ENCODE results near the gene SIM2. TPM values are rescaled to one million over a fixed set of nuclear protein-coding genes. Genes with fewer than 3 reads are reported as not detected.
A peak's percentile ranks its signal among the peaks of the same experiment; 100 is the strongest.

The SIM2 gene
- total RNA-seq, 1 experiment from 2014 or later = 9.1 TPM

DNA sequence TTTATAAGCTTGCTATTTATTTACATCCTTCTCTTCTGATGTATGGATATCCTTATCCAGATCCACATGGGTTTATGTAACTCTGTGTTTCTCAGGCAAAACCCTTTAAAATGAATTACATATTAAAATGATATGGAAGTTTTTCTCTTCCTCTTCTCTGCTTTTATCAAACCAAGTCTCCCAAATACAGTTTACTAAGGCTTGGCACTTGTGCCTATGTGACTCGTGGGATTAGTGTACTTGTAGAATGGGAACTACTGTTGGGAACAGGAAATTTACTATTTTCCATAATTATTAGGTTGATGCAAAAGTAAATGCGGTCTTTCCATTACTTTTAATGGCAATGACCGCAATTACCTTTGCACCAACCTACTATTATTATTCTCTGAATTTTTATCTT lies 14.8 kb downstream of the SIM2 start:
- peak; percentile 31 for DNase-seq (ENCODE audit: low read depth)

DNA sequence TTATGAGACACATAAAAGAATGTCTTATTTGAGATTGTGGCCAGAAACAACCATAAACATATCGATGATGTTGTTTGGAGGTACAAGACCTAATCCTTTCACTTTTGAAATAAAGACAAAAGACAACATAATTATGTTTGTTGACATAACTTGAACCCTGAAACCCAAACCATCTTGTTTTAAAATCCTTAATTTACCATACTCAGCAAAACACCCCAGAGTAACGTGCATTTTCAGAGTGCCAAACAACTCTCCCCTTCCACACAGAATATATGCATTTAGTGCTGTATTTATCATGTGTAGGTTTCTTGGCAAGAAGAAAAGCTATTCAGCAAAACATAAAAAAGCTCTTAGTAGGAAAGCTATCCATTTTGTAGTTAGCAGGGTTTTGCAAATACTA lies 17.5 kb downstream of the SIM2 start:
- DNase-seq (ENCODE audit: low read depth) = no peak

DNA sequence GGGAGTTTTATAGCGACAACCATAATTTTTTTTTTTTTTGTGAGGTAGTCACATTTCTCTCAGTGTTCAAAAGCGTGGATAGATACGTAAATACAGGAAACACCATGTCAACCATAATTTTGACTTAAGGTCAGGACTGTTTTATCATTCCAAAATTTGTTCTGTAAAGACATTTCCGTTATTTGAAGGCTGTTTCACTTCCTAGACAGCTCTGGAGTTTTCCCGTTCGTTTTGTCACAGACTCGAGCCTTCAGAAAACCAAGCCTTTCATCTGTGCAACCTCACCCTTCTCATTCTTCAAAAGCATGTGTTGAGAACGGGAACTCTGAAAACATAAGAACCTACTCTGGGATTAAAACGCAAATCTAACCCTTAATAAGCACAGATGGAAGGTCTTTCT lies 17.9 kb downstream of the SIM2 start:
- DNase-seq (ENCODE audit: low read depth) = no peak

DNA sequence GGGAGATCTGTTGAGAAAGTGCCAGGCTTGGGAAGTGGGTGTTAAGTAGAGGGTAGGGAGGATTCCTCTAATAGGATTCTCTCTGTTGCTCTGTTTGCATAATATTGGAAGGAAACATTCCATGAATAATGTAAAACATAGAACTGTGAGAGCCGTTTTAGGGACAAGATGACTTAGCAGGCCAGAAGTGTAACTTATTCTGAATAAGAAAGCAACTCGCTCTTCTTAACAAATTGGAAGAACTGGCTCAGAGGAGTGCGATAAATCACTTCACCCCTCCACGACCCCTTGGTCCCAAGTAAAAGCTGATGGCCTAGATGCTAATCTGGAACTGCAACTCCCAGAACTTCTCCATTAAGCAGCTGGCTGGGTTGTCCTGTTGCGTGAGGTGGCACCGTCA lies 19.1 kb downstream of the SIM2 start:
- no peak for DNase-seq (ENCODE audit: low read depth)

DNA sequence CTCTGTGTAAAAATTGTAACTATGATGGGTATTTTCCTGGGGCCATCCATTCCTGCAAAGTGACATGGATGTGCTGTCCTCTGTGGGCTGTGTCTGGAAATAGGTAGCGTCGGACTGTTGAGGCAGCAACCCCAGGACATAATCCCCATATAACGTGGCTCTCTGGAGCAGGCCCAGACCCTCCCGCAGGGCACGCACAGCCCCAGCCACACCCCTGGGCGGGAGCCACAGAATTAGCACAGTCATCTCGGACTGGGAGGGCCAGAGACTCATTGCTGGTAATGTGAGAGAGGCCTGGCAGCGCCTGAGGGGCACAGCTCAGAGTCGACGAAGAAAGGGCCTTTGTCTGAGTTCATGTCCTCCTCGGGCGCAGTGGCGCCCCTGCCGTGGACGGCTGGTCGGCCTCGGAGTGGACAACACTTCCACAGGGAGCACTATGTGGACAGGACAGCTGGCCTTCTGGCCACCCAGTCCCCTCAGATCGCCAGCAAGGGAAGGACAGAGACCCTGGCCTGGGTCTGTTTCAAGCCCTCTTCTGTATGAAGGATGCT lies 20.1 kb downstream of the SIM2 start:
- peak; percentile 40 for DNase-seq (ENCODE audit: low read depth)

DNA sequence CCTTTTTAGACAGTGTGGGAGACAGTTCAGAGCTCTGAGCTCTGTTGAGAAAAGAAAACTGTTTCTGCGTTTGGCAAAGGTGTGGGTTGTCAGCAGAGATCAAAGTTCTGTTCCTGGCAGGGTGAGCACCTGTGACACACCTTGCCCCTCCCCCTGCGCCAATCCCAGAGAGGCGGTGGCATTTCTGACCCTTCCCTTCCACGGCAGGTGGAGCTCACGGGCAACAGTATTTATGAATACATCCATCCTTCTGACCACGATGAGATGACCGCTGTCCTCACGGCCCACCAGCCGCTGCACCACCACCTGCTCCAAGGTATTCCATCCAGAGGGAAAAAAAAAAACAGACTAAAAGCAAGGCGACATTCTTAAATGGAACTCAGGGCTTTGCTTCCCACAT lies 20.7 kb downstream of the SIM2 start:
- DNase-seq (ENCODE audit: low read depth) = no peak

DNA sequence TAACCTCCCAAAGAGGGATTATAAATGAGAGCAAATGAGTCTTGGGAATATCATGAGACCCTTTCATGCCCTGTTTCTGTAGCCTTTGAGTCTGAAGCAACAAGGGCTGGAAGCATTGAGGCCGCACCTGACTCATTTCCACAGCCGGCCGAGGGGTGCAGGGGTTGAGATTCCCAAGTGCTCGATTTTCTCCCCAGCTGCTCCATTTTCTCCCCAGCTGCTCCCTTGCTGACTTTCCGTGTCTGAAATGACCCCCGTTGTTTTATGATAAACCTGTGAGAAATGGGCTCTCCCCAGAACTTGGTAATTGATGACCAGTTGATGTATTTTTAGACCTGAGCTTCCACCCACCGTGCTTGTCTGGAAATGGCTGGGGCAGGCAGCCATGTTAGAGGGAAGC lies 22.9 kb downstream of the SIM2 start:
- no peak for DNase-seq (ENCODE audit: low read depth)

- DNase-seq (ENCODE audit: low read depth) = no peak
These were observed 23.8 kb downstream of the SIM2 start for GRCh38 chr21:36722370-36723368.

- DNase-seq (ENCODE audit: low read depth) = no peak
These were observed 24.5 kb downstream of the SIM2 start for GRCh38 chr21:36723371-36723881.

DNA sequence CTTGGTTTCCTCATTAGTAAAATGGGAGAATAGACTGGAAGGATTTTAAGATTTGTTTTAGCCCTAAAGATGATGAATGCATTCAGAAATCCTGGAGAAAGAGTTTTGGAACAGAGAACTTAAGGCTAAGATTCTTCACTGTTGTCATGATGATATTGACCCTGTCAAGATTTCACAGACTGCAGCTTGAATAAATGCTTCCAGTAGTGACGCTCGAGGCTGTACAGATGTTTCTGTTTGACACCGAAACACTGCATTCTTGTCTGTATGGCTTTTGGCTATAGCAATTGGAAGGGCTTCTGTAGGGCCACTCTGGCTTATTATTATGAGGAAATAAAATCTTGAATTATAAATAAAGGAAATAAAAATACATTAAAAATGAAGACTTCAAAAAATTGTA lies 25.7 kb downstream of the SIM2 start:
- no peak for DNase-seq (ENCODE audit: low read depth)

DNA sequence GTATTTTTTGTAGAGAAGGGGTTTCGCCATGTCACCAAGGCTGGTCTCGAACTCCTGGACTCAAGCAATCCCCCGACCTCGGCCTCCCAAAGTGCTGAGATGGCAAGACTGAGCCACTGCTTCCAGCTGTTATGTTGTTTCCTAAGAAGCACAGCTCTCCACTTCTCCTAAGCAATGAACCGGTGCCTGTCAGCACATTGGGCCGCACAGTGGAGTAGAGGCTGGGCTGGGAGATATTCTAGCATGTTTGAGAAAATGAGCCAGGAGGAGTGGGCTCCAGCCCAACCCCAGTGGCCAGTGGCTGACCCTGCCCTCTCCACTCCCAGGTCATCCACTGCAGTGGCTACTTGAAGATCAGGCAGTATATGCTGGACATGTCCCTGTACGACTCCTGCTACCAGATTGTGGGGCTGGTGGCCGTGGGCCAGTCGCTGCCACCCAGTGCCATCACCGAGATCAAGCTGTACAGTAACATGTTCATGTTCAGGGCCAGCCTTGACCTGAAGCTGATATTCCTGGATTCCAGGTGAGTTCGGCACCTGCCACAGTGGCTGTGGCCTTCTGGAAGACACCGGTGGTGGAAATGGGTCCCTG lies 27.0 kb downstream of the SIM2 start:
- DNase-seq (ENCODE audit: low read depth) = no peak

- no peak for DNase-seq (ENCODE audit: low read depth)
These were observed 29.0 kb downstream of the SIM2 start for GRCh38 chr21:36727866-36728265.

DNA sequence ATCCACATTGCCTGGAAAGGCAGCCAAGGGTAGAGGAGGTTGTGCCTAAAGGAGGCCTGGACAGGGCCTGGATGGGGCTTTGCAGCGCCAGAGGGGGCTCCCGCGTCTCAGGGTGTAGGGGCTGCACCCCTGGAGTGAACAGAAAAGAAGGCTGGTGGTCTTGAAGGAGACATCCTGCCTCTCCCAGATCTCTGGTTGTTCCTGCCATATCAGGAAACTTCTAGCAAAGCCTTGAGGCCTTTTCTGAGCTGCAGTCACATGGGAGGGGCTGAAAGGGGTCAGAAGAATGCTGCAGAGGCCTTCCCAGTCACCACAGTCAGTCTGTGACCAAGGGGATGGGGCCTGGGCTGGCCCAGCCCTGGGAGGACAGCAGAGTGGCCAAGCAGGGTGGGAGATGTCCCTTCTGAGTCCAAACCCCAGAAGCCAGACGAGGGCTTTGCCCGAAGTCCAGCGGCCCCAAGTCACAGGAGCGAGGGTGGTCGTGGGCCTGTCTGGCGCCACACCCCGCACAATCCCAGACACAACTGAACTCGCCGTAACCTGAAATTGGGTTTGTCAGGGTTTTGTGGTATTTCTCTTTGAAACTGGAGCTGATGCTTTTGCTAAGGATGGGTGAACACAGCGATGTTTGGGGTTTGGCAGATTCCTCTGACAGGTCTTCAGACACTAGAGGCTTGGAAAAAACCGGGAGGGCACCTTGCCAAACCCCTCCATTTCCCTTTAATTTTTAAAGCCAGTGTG lies 29.6 kb downstream of the SIM2 start:
- no peak for DNase-seq (ENCODE audit: low read depth)

GRCh38 chr21:36729310-36729970 lies 30.5 kb downstream of the SIM2 start:
- no peak for DNase-seq (ENCODE audit: low read depth)

DNA sequence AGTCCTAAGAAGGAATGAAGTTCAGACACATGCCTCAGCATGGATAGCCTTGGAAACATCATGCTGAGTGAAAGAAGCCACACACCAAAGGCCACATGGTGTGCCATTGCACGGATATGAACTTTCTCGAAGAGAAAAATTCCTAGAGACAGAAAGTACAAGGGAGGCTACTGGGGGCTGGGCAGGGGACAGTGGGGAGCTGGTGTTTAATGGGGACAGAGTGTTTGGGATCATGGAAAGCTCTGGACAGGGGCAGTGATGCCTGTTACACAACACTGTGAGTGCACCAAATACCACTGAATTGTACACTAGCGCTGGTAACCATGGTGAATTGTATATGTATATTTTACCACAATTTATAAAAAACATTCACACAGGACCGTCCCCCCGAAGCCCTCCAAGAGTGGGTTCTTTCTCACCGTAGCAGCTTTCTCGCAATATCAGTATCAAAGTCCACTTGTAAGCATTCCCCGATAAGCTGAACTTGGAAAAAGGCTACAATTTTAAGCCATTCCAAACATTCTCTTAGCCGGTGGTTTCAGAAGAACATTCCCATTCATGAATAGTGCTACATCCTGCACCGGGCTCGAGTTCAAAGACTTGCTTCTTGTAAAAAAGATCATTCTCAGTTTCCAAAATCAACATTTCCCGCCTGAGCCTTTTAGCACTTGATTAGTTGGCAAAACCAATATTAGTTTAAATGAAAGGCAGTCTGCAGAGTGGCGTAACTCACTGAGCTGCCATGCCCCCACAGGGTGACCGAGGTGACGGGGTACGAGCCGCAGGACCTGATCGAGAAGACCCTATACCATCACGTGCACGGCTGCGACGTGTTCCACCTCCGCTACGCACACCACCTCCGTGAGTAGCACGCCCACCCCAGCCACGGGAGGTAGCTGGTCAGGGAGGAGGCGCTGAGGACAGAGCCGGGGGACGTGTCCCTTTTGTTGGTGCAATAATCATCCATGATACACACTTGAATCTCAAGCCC lies 31.7 kb downstream of the SIM2 start:
- DNase-seq (ENCODE audit: low read depth) = no peak

GRCh38 chr21:36732217-36732616 lies 33.3 kb downstream of the SIM2 start:
- no peak for DNase-seq (ENCODE audit: low read depth)

GRCh38 chr21:36732761-36733160 lies 33.8 kb downstream of the SIM2 start:
- DNase-seq (ENCODE audit: low read depth) = no peak

DNA sequence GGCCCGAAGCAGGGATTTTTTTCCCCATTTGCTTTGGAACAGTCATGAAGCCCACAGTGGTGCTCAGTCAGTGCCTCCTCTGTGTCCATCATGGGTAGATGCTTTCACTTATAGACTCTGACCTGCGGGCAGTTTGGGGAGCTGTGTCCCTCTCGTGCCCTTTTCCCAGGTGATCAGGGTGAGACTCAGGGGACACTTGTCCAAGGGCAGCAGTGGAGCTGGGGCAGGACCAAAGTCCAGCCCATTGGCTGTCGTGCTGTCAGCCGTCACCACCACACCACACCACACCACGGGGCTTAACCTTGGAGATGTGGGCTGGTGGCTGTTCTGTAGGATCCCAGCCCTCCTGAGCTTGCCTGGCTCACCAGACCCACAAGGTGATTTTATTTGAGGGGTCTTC lies 34.9 kb downstream of the SIM2 start:
- no peak for DNase-seq (ENCODE audit: low read depth)

DNA sequence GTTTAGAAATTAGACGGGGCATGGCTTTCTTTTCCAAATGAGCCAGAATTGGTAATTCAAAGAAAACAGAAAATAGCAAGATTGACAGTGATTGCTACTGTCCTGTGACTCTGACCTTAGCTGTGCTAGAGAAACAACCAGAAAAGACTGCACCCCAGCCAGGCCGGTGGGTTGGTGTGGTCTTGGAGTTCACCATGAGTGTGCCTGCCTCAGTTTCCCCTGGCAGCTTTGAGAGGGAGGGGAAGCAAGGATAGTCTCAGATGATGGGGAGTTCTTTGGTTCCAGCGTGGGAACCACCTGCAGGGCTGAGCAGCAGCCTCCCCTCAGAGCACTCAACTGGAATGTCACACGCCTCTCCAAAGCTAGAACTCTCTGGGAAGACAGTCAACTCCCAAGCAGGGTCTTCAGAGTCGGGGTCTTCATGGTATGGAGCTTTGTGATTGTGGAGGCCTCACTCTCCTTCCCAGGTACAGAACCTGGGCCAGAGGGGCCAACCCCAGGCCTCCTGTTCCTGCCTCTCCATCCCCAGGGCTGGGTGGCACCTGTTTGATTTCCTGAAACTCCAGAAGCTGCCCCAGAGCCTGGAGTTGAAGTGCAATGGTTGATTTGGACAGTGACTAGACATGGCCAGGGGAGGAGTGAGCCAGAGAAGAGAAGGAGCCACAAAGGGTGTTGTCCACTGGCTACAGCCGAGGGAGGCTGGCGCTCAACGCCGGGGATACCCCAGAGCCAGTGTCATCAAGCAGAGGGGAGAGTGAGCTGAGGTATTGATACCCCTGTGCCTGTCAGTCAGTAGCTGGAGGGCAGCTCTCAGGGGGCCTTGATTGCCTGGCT lies 35.7 kb downstream of the SIM2 start:
- no peak for DNase-seq (ENCODE audit: low read depth)

All from LHCN-M2 (cell line).